GM19468 (cell line): ENCODE results near the gene C19orf25.

ENCODE experiments used
- ATAC-seq: cut with Tn5 transposase; IDR thresholded peaks from one replicate; pipeline ENCODE4 v1.9.1; 2021; ENCODE audit warnings: mild to moderate bottlenecking, moderate library complexity, moderate number of reproducible peaks; ENCODE audit not compliant: unreplicated experiment; ENCODE audit errors: extremely low read depth

Gene C19orf25

GRCh38 chr19:1513499-1514294 lies 34.7 kb upstream of the C19orf25 start:
- no peak for ATAC-seq

DNA sequence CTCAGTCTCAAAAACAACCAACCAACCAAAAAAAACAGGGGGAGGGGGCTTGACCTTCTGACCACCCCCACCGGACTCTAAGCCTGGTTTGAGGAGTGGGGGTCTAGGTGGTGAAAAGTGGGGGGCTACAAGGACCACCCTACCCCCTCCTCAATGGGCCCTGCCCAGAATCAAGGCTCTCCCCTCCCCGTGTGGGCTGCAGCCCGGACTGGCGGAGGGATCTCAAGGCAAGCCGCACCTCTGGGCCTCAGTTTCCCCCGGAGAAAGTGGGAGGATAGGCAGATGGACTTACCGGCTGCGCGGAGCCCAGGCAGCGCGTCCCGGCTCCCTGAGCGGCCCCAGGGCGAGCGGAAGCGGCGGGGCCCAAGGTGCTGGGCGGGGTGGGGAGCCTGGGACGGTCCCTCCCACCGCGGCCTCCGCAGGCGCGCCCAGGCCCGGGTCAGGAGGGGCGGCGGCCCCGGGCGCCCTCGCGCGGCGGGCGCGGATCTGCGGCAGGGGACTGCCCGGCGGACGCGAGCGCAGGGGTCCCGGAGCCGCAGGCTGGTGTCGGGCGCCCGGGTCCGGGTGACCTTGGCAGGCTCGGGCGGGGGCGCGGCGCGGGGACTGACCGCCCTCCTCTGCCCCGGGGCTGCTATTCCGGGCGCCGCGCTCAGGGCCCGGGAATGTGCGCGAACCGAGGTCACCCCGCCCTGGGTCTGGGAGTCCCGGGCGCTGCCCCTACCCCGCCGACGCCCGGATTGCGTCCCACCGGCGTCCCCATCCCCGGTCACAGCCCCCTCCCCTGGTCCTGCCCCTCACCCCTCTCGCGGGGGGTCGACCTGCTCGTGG lies 33.9 kb upstream of the C19orf25 start, which contains the start of gene ADAMTSL5:
Gene ADAMTSL5 (minus strand): TSS at position 349 of the 828 bp plus-strand sequence. CDS start 2,076 bp downstream, outside the sequence.
- no peak for ATAC-seq

GRCh38 chr19:1511318-1512317 lies 32.6 kb upstream of the C19orf25 start:
- no peak for ATAC-seq

- ATAC-seq: no peak
Observed at GRCh38 chr19:1510807-1511206, 31.8 kb upstream of the C19orf25 start.

DNA sequence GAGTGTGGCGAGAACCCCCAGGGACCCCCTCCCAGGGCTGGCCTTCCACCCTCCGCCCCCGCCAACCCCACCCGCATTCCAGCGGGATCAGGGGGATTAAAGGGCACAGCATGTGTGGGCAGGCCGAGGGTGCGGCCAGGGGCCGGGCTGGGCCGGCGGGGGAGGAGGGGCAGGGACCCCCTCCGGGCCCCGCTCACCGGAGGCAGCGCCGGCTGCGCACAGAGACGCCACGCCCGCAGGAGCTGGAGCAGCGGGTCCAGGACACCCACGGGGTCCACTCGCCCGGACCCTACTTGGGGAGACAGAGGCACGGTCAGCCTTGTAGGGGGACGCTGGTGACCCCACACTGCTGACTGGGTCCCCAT lies 31.4 kb upstream of the C19orf25 start:
- ATAC-seq: no peak

- ATAC-seq: no peak
Observed at GRCh38 chr19:1509602-1510441, 30.8 kb upstream of the C19orf25 start.

- no peak for ATAC-seq
Observed at GRCh38 chr19:1508507-1508856, 29.5 kb upstream of the C19orf25 start.

DNA sequence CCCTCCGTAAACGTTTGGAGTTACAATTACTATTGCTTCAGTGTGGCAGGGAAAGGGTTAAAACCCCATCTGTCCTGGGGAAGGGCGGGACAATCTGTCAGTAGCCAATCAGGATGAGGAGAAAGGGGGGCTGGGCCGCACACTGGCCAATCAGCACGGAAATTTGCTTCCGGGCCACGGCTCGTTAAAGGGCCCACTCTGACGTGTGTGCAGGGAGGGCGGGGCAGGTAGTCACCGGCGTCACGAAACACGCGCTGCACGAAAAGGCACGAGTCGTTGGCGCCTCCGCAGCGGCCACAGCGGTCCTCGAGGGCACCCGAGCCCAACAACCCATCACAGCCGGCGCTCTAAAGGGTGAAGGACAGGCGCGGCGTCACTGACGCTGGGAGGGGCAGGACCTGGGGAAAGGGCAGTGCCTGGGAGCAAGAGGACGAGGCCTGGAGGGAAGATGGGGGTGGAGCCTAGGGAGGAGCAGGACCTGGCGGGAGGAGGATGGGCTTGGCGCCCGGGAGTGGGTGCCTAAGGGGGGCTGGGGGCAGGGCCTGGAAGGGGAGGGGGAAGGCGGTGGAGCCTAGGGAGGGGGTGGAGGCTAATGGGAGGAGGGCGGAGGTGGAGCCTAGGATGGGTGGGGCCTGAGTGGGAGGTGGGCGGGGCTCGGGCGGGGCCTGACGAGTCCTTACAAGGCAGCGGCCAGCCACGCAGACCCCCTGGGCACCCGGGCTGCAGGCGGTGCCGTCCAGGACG lies 28.9 kb upstream of the C19orf25 start:
- ATAC-seq: no peak

DNA sequence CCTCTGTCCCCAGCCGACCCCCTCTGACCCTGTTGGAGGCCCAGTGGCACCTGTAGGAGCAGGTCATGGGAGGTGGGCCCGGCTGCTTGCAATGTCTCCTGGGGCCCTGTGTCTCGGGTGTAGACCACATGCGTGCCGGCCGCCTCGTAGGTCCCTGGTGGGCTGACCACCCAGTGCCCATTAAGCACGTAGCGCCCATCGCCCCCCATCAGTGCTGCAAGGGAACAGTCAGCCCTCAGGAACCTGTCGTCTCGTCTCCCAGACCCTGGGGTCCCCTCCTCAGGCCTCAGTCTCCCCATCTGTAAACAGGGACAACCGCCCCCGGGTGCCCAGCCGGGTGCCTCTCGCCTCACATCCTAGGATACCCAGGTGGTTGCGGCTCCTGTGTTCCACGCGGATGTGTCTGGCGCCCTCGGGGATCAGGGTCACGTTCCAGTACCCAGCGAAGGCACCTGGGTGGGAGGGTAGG lies 28.2 kb upstream of the C19orf25 start:
- ATAC-seq: no peak

GRCh38 chr19:1505991-1506881 lies 27.2 kb upstream of the C19orf25 start:
- no peak for ATAC-seq

- ATAC-seq: no peak
Observed at GRCh38 chr19:1505012-1505411, 26.0 kb upstream of the C19orf25 start.

DNA sequence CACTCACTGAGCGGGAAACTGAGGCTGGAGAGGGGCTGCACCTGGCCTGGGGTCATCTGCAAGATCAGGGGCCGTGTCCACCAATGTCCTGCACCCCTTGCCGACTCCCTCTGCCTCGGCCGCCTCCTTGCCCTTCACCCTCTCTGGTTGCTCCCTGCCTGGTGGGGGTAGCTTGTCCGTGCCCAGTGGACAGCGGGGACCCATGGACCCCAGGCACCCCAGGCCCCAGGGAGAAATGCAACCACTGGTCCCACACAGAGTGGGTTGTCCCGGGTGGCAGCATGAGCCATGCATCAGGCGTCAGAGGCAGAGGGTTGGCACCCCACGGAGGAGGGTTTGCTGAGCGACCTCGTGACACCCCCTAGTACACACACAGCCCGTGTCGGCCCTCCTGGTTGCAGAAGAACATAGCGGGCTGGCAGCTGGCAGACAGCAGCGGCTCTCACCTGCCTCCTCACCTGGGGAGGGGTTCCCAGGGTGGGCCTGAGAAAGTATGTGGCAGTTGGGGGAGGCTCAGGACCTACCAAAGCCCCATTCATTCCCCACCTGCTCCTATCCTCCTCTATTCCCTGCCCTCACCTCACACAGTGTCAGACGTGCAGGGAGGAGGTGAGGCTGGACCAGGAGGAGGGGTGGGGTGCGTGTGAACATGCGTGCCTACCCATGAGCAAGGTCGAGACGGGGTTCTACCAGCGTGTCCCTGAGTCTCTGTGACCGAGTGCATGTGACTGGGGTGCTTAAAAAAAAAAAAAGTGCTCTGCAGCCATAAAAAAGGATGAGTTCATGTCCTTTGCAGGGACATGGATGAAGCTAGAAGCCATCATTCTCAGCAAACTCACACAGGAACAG lies 25.1 kb upstream of the C19orf25 start:
- no peak for ATAC-seq

GRCh38 chr19:1503089-1503924 lies 24.3 kb upstream of the C19orf25 start:
- no peak for ATAC-seq

DNA sequence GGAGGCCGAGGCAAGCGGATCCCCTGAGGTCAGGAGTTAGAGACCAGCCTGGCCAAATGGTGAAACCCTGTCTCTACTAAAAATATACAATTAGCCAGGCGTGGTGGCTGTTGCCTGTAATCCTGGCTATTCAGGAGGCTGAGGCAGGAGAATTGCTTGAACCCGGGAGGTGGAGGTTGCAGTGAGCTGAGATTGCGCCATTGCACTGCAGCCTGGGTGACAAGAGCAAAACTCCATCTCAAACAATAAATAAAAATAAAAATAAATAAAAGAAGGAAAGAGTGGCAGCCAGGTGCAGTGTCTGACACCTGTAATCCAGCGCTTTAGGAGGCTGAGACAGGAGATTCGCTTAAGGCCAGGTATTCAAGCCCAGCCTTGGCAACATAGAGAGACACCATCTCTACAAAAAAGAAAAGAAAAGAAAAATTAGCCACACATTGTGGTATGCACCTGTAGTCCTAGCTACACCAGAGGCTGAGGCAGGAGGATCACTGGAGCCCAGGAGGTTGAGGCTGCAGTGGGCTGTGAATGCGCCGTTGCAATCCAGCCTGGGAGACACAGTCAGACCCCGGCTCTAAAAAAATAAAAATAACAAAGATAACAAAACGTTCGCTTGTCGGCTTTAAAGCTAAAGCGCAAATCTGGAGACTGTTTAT lies 23.5 kb upstream of the C19orf25 start:
- no peak for ATAC-seq

DNA sequence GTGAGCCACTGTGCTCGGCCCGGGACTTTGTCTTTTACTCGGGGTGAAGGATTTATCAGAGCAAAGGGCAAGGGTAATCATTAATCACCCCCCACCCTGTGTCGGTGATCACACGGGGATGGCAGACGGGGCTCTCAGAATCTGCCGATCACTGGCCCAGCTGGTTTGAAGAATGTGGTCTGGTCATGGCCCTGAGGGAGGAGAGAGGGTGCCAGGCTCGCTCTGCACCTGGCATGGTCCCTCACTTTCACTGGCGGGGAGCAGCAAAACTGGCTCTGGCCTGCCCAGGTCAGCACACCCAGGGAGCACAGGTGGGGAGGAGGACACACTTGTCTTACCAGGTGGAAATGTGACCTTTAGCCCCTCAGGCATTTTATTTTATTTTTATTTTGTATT lies 22.2 kb upstream of the C19orf25 start:
- ATAC-seq: no peak
